Bronchial epithelial cell (primary cell): ENCODE measurements around the gene TRIM62. TPM values are rescaled to one million over a fixed set of nuclear protein-coding genes. Genes with fewer than 3 reads are reported as not detected.

Source experiments
- DNase-seq: peaks from one replicate; pipeline ENCODE4 v3.0.0-alpha.2; 2010; ENCODE audit warnings: low read depth
- FAIRE-seq: peaks from 2 replicates; lab custom pipeline; 2011; peaks lifted over from hg19 to GRCh38; lab: Jason Lieb, UNC
- H3K27me3 ChIP-seq: 2 replicates; pipeline ENCODE4 v1.5.1; 2011; ENCODE audit warnings: low read length; ENCODE audit not compliant: control insufficient read depth, insufficient read depth
- H3K36me3 ChIP-seq: 2 replicates; pipeline ENCODE4 v1.5.1; 2011; ENCODE audit warnings: low read length; ENCODE audit not compliant: control insufficient read depth, insufficient read depth
- H3K4me3 ChIP-seq: 2 replicates; pipeline ENCODE4 v1.5.1; 2011; ENCODE audit warnings: mild to moderate bottlenecking, low read depth, low read length, control low read depth
- CTCF ChIP-seq: IDR thresholded peaks from 2 replicates; pipeline ENCODE4 v1.5.1; 2011; ENCODE audit warnings: mild to moderate bottlenecking, moderate library complexity, low read length, control low read depth, inconsistent platforms; ENCODE audit not compliant: insufficient read depth, severe bottlenecking
- total RNA-seq: library from RNA; depleted of rRNA; stranded (reverse); fragments of >200 nt; gene quantifications from 2 replicates; pipeline ENCODE4 v1.2.1, GENCODE V29; 2014

TRIM62 gene
- total RNA-seq, 1 donor from 2014 or later, result 0.79 TPM

- DNase-seq, result peak; percentile 30
- FAIRE-seq, result no peak
- H3K36me3 ChIP-seq, result no peaks in the 10 kb centered on the region
- H3K4me3 ChIP-seq, result no peak overlapping the region
- H3K27me3 ChIP-seq, result no peaks in the 10 kb centered on the region
- no peak for TF ChIP-seq CTCF
These were observed 32.2 kb downstream of the TRIM62 start for GRCh38 chr1:33149453-33150190.

- Histone ChIP-seq H3K4me3 (no peak overlapping the region), H3K27me3 (no peaks in the 10 kb centered on the region), H3K36me3 (no peaks in the 10 kb centered on the region)
- TF ChIP-seq CTCF, result no peak
- no peak for DNase-seq
- no peak for FAIRE-seq
These were observed 33.2 kb downstream of the TRIM62 start for GRCh38 chr1:33148615-33149014.

- H3K27me3 ChIP-seq, result no peaks in the 10 kb centered on the region
- H3K36me3 ChIP-seq, result no peaks in the 10 kb centered on the region
- TF ChIP-seq CTCF, result peak; percentile 34
- no peak overlapping the region for H3K4me3 ChIP-seq
- FAIRE-seq (no peak), DNase-seq (peak; percentile 28)
These were observed 33.9 kb downstream of the TRIM62 start for GRCh38 chr1:33147997-33148314.

- TF ChIP-seq CTCF, result no peak
- no peaks in the 10 kb centered on the region for H3K27me3 ChIP-seq
- FAIRE-seq (no peak), DNase-seq (no peak)
- no peak overlapping the region for H3K4me3 ChIP-seq
- no peaks in the 10 kb centered on the region for H3K36me3 ChIP-seq
These were observed 34.4 kb downstream of the TRIM62 start for GRCh38 chr1:33147275-33147996.

- DNase-seq, result no peak
- TF ChIP-seq CTCF, result no peak
- Histone ChIP-seq H3K36me3 (no peaks in the 10 kb centered on the region), H3K4me3 (no peak overlapping the region), H3K27me3 (no peaks in the 10 kb centered on the region)
- no peak for FAIRE-seq
These were observed 35.8 kb downstream of the TRIM62 start for GRCh38 chr1:33146003-33146402.
